ENCODE results near the gene MSI1. TPM values are rescaled to one million over a fixed set of nuclear protein-coding genes. Genes with fewer than 3 reads are reported as not detected.
A peak's percentile ranks its signal among the peaks of the same experiment; 100 is the strongest.

MSI1 gene
- total and polyA plus RNA-seq, 2 of the 13 experiments (the other 11 are each of a cell fraction or from before 2014, with no cell fraction given): 0.09 to 0.46 TPM

DNA sequence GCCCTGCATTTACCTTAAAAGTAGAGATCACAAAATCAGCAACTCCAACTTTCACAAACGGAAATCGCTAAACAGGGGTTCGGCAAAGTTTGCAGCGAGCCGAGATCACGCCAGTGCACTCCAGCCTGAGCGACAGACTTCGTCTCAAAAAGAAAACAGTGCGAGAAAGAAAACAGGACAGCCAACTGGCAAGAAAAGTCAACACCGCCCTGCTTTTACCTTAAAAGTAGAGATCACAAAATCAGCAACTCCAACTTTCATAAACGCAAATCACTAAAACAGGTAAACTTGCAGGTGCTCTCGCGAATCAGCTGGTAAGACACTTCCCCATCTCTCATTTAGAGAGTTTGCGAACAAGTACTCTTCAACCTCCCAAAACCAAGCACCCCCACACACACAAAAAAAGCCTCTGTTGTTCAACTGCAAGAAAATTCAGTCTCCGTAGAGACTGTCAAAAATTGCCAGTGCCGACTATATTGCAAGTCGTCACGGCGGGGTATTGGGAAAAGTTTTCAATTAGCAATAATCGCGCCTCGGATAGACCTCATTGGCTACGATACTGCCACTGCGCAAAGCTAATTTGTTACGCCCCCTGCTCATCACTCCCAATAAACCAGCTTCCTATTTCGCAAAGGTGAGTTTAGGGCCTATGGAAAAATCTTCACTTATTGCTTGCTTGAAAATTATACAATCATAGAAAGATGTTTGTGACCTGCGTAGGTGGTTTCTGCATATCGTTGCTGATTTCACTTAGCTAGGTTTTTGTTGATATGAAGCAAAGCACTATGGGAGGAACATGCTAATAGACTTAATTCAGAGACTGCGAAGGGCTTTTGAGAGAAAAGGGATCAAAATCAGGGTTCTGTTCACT, 76.1 kb downstream of the MSI1 start, which contains the start of gene RNU4-1 (continued):
- TF ChIP-seq, protein P1, sequence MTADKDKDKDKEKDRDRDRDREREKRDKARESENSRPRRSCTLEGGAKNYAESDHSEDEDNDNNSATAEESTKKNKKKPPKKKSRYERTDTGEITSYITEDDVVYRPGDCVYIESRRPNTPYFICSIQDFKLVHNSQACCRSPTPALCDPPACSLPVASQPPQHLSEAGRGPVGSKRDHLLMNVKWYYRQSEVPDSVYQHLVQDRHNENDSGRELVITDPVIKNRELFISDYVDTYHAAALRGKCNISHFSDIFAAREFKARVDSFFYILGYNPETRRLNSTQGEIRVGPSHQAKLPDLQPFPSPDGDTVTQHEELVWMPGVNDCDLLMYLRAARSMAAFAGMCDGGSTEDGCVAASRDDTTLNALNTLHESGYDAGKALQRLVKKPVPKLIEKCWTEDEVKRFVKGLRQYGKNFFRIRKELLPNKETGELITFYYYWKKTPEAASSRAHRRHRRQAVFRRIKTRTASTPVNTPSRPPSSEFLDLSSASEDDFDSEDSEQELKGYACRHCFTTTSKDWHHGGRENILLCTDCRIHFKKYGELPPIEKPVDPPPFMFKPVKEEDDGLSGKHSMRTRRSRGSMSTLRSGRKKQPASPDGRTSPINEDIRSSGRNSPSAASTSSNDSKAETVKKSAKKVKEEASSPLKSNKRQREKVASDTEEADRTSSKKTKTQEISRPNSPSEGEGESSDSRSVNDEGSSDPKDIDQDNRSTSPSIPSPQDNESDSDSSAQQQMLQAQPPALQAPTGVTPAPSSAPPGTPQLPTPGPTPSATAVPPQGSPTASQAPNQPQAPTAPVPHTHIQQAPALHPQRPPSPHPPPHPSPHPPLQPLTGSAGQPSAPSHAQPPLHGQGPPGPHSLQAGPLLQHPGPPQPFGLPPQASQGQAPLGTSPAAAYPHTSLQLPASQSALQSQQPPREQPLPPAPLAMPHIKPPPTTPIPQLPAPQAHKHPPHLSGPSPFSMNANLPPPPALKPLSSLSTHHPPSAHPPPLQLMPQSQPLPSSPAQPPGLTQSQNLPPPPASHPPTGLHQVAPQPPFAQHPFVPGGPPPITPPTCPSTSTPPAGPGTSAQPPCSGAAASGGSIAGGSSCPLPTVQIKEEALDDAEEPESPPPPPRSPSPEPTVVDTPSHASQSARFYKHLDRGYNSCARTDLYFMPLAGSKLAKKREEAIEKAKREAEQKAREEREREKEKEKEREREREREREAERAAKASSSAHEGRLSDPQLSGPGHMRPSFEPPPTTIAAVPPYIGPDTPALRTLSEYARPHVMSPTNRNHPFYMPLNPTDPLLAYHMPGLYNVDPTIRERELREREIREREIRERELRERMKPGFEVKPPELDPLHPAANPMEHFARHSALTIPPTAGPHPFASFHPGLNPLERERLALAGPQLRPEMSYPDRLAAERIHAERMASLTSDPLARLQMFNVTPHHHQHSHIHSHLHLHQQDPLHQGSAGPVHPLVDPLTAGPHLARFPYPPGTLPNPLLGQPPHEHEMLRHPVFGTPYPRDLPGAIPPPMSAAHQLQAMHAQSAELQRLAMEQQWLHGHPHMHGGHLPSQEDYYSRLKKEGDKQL (CRISPR knock-in tag; IDR thresholded peaks at IDR 0.05; ENCODE audit: low read depth): peak; percentile 67; the same call in 1 of the 2 replicates
- TF ChIP-seq GATA4 (IDR thresholded peaks at IDR 0.05; ENCODE audit: borderline replicate concordance, low read depth): peak; percentile 99
- TF ChIP-seq ZNF543 (CRISPR knock-in tag; IDR thresholded peaks at IDR 0.05): no peak
- peak; percentile 63; the same call in 1 of the 2 replicates for TF ChIP-seq ZNF672 (CRISPR knock-in tag; IDR thresholded peaks at IDR 0.05)
- TF ChIP-seq ZKSCAN5 (CRISPR knock-in tag; IDR thresholded peaks at IDR 0.05): no peak
- TF ChIP-seq ZNF816 (CRISPR knock-in tag; IDR thresholded peaks at IDR 0.05; ENCODE audit: borderline replicate concordance): peak; percentile 67
- no peak for TF ChIP-seq MTA3 (CRISPR knock-in tag; IDR thresholded peaks at IDR 0.05)
- TF ChIP-seq, protein P2, sequence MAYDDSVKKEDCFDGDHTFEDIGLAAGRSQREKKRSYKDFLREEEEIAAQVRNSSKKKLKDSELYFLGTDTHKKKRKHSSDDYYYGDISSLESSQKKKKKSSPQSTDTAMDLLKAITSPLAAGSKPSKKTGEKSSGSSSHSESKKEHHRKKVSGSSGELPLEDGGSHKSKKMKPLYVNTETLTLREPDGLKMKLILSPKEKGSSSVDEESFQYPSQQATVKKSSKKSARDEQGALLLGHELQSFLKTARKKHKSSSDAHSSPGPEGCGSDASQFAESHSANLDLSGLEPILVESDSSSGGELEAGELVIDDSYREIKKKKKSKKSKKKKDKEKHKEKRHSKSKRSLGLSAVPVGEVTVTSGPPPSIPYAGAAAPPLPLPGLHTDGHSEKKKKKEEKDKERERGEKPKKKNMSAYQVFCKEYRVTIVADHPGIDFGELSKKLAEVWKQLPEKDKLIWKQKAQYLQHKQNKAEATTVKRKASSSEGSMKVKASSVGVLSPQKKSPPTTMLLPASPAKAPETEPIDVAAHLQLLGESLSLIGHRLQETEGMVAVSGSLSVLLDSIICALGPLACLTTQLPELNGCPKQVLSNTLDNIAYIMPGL (CRISPR knock-in tag; IDR thresholded peaks at IDR 0.05; ENCODE audit: borderline replicate concordance in 1 of 2, low read depth in 1 of 2): no peak
- peak; percentile 73; the same call in 1 of the 2 replicates for TF ChIP-seq ELF4 (CRISPR knock-in tag; IDR thresholded peaks at IDR 0.05; ENCODE audit: borderline replicate concordance)
- no peak for TF ChIP-seq ZNF564 (CRISPR knock-in tag; IDR thresholded peaks at IDR 0.05)
- TF ChIP-seq, protein P3, sequence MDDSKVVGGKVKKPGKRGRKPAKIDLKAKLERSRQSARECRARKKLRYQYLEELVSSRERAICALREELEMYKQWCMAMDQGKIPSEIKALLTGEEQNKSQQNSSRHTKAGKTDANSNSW (CRISPR knock-in tag; IDR thresholded peaks at IDR 0.05; ENCODE audit: borderline replicate concordance): no peak
- TF ChIP-seq, protein P4, sequence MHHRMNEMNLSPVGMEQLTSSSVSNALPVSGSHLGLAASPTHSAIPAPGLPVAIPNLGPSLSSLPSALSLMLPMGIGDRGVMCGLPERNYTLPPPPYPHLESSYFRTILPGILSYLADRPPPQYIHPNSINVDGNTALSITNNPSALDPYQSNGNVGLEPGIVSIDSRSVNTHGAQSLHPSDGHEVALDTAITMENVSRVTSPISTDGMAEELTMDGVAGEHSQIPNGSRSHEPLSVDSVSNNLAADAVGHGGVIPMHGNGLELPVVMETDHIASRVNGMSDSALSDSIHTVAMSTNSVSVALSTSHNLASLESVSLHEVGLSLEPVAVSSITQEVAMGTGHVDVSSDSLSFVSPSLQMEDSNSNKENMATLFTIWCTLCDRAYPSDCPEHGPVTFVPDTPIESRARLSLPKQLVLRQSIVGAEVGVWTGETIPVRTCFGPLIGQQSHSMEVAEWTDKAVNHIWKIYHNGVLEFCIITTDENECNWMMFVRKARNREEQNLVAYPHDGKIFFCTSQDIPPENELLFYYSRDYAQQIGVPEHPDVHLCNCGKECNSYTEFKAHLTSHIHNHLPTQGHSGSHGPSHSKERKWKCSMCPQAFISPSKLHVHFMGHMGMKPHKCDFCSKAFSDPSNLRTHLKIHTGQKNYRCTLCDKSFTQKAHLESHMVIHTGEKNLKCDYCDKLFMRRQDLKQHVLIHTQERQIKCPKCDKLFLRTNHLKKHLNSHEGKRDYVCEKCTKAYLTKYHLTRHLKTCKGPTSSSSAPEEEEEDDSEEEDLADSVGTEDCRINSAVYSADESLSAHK (CRISPR knock-in tag; IDR thresholded peaks at IDR 0.05; ENCODE audit: borderline replicate concordance): no peak
- TF ChIP-seq NFIB (CRISPR knock-in tag; IDR thresholded peaks at IDR 0.05; ENCODE audit: borderline replicate concordance): no peak
- TF ChIP-seq, protein P5, sequence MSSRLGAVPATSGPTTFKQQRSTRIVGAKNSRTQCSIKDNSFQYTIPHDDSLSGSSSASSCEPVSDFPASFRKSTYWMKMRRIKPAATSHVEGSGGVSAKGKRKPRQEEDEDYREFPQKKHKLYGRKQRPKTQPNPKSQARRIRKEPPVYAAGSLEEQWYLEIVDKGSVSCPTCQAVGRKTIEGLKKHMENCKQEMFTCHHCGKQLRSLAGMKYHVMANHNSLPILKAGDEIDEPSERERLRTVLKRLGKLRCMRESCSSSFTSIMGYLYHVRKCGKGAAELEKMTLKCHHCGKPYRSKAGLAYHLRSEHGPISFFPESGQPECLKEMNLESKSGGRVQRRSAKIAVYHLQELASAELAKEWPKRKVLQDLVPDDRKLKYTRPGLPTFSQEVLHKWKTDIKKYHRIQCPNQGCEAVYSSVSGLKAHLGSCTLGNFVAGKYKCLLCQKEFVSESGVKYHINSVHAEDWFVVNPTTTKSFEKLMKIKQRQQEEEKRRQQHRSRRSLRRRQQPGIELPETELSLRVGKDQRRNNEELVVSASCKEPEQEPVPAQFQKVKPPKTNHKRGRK (CRISPR knock-in tag; IDR thresholded peaks at IDR 0.05): no peak
- TF ChIP-seq ATAD3A (CRISPR knock-in tag; IDR thresholded peaks at IDR 0.05): no peak
- no peak for TF ChIP-seq JDP2 (CRISPR knock-in tag; IDR thresholded peaks at IDR 0.05; ENCODE audit: borderline replicate concordance)
